ENCODE data around the gene MYO9A.

DNA sequence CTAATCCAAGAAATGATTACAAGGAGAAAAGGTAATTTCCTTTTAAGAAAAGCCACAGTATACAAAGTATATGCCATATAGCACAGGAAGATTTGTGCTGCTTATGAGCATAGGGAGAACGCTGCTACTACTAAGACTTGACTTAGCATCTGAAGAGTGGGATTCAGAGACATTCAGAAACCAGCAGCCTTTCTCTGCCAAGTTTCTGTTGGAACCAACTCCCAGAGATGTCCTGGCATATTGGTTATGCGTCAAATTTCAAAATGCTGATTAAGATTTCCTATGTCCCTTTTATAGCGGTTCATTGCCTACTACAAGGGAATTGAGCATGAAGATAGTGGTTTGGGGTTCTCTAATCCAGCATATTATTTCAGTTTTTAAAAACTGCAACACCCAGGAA, 302.6 kb downstream of the MYO9A start:
- TF ChIP-seq, protein P1, sequence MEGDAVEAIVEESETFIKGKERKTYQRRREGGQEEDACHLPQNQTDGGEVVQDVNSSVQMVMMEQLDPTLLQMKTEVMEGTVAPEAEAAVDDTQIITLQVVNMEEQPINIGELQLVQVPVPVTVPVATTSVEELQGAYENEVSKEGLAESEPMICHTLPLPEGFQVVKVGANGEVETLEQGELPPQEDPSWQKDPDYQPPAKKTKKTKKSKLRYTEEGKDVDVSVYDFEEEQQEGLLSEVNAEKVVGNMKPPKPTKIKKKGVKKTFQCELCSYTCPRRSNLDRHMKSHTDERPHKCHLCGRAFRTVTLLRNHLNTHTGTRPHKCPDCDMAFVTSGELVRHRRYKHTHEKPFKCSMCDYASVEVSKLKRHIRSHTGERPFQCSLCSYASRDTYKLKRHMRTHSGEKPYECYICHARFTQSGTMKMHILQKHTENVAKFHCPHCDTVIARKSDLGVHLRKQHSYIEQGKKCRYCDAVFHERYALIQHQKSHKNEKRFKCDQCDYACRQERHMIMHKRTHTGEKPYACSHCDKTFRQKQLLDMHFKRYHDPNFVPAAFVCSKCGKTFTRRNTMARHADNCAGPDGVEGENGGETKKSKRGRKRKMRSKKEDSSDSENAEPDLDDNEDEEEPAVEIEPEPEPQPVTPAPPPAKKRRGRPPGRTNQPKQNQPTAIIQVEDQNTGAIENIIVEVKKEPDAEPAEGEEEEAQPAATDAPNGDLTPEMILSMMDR (conservative IDR thresholded peaks at IDR 0.05) = no peak
- TF ChIP-seq EZH2 (IDR thresholded peaks at IDR 0.05; ENCODE audit: low read depth) = no peak
